Neuron (in vitro differentiated cells): ENCODE measurements around the gene SLC16A3.

ENCODE experiments used
- H2AFZ ChIP-seq: one replicate; pipeline ENCODE4 v1.6.1; 2013; ENCODE audit warnings: low read depth, mild to moderate bottlenecking, inconsistent platforms, low read length, moderate library complexity
- H3K27me3 ChIP-seq: one replicate; pipeline ENCODE4 v1.6.1; 2013; ENCODE audit warnings: low read length; ENCODE audit not compliant: insufficient read depth
- H3K36me3 ChIP-seq: one replicate; pipeline ENCODE4 v1.6.1; 2013; ENCODE audit warnings: low read length; ENCODE audit not compliant: insufficient read depth
- H3K4me1 ChIP-seq: one replicate; pipeline ENCODE4 v1.6.1; 2013; ENCODE audit warnings: low read length; ENCODE audit not compliant: insufficient read depth
- H3K4me3 ChIP-seq: 2 replicates; pipeline ENCODE4 v1.5.1; 2013; ENCODE audit warnings: mild to moderate bottlenecking, low read length, moderate library complexity
- H3K9me3 ChIP-seq: one replicate; pipeline ENCODE4 v1.6.1; 2013; ENCODE audit warnings: low read length

SLC16A3 gene

DNA sequence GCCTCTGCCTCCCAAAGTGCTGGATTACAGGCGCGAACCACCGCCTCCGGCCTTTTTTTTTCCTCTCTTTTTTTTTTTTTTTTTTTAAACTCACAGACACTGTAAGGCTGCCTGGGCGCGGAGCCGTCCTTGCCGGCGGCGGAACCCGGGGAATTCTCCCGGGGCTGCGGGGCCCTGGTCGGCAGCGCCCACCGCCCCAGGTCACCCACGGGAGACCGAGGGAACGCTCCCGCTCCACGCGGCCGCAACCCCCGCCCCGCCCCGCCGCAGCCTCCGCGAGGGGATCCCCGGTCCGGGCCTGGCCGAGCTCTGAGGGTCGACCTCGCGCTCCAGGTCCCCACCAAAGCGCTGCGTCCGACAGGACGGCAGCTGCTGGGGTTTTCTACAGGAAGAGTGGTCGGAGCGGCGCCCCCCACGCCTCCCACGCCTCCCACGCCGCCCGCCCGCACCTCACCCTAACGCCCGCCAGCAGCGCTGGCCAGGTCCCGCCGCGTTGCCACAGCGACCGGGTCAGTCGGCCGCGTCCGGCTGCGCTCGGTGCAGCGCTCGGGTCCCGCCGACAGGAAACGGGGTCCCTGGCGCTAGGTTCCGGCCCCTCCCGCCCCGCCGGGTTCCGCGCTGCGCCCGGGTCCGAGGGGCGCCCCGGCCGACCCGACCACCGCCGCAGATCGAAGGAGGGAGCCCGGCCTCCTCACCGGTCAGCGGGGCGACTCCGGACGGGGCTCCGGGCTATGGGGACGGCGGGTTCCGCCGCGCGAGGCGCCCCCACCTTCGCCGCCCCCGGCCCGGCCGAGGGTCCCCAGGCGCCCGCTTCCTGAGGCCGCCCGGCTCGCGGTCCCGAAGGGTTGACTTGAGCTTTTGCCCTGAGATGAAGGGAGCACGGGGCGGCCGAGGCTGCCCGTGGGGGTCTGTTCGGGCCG lies 16.3 kb upstream of the SLC16A3 start, which contains the start of gene CCDC57:
TSS of gene CCDC57 (minus strand) at position 512 of the 920 bp plus-strand sequence. CDS start 10,898 bp downstream, outside the sequence.
- Histone ChIP-seq H3K4me1 (peaks cover 12% of the 10 kb centered on the region), H2AFZ (peak within 1 kb of the TSS; percentile 98), H3K4me3 (peak within 1 kb of the TSS; percentile 67), H3K36me3 (no peaks in the 10 kb centered on the region), H3K9me3 (no peaks in the 10 kb centered on the region), H3K27me3 (no peaks in the 10 kb centered on the region)

DNA sequence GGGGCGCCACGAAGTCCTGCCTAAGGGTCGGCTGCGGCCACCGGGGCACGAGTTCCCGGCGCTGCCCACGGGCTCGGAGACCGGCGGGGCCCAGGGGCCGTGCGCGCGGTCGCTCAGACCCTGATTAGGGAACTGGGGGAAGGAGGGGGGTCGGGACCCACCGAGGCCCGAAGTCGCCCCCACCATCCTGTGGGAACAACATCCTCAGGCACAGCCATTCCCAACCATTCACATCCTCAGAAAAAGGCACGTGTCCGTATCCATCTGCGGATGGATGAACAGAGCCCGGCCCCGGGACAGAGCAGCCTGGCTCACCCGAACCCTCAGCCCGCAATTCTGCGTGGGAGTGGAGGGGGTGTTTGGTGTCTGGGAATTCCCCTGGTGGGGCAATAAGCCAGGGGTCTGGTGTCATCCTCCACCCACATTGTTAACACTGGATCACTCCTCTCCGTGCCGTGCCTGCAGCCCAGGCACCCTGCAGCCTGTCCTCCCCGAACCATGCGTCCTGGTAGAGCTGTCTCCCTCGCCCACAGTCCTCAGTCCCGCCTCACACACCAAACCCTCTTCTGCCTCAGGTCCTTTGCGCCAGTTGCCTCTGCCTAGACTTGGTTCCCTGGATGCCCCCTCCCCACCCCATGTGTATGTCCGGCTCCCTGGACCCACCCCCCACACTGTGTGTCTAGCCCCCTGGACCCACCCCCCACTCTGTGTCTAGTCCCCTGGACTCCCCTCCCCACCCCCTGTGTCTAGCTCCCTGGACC lies 15.4 kb upstream of the SLC16A3 start:
- Histone ChIP-seq H2AFZ (peak overlapping the region; percentile 98), H3K27me3 (no peaks in the 10 kb centered on the region), H3K9me3 (no peaks in the 10 kb centered on the region), H3K4me1 (peaks cover 12% of the 10 kb centered on the region), H3K4me3 (peak overlapping the region; percentile 67), H3K36me3 (no peaks in the 10 kb centered on the region)

DNA sequence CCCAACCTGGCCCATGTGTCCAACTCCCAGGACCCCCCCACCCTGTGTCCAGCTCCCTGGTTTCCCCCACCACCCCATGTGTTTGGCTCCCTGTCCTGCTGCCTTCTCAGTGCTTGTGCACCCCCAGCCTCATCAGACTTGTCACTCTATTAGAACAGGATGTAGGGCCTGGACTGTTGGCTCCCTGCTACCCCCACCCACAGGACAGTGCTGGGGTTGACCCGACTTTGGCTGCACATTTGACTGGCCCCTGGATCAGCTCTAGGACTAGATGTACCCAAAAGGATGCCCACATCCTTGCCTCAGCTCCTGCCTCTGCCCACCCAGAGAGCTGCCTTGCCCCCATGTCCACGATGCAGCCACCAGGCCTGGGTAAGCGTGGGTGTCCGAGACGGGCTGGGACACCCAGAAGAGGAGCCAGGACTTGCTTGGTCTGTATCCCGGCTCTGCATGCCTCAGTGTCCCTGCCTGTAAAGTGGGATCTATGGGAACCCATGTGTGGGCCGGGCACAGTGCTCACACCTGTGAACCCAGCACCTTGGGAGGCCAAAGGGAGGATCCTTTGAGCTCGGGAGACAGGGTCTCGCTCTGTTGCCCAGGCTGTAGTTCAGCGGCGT lies 14.7 kb upstream of the SLC16A3 start:
- H3K4me1 ChIP-seq = peaks cover 12% of the 10 kb centered on the region
- H3K4me3 ChIP-seq = no peak overlapping the region
- H3K36me3 ChIP-seq = no peaks in the 10 kb centered on the region
- H3K9me3 ChIP-seq = no peaks in the 10 kb centered on the region
- H2AFZ ChIP-seq = no peak overlapping the region
- no peaks in the 10 kb centered on the region for H3K27me3 ChIP-seq

DNA sequence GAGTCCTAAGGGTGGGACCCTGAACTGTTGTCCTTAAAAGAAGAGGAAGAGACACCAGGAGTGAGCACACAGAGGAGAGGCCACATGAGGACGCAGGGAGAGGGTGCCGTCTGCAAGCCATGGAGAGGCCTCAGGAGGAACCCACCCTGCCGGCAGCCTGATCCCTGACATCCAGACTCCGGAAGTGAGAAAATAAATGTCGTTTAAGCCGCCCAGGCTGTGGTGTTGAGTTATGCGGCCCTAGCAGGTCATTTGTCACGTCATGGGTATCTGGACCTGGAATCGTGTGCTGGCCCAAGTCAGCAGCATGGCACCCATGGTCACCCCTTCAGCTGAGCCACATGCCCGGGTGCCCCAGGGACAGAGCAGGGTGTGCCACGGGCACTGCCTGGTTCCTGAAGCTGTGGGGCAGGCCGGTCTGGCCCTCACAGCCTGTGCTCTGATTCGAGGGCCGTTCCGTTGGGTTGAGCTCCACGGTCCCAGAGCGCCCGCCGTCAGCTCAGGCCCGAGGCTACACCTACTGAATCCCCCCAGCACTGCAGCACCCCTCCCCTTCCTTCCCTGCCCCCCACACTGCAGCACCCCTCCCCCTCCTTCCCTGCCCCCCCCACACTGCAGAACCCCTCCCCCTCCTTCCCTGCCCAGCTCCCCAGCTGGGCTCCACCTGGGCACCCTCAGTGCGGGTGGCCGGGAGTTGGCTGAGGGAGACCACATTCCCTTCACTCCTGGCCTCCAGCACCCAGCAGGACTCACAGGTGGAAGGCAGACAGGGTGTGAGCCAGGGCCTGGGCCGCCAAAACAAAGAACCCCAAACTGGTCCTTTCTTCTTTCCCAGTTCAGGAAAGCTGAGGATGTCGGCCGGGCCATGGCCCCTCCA lies 13.5 kb upstream of the SLC16A3 start:
- Histone ChIP-seq H2AFZ (no peak overlapping the region), H3K27me3 (no peaks in the 10 kb centered on the region), H3K9me3 (no peaks in the 10 kb centered on the region), H3K4me1 (peaks cover 12% of the 10 kb centered on the region), H3K4me3 (no peak overlapping the region), H3K36me3 (no peaks in the 10 kb centered on the region)

DNA sequence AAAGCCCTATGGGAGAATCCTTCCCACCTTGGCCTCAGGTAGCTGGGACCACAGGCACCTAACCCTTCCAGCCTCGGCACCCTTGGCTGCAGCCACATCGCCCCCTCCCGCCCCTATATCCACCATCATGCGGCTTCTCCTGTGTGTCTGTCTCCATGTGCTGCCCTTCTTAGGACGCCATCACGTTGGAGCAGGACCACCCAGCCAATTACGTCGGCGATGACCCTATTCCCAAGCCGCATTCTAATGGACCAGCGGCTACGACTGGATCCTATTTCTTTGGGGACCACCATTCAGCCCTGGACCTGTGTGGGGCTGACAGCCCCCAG lies 12.9 kb upstream of the SLC16A3 start:
- Histone ChIP-seq H3K9me3 (no peaks in the 10 kb centered on the region), H3K4me3 (no peak overlapping the region), H3K4me1 (peaks cover 12% of the 10 kb centered on the region), H3K27me3 (no peaks in the 10 kb centered on the region), H2AFZ (no peak overlapping the region), H3K36me3 (no peaks in the 10 kb centered on the region)

DNA sequence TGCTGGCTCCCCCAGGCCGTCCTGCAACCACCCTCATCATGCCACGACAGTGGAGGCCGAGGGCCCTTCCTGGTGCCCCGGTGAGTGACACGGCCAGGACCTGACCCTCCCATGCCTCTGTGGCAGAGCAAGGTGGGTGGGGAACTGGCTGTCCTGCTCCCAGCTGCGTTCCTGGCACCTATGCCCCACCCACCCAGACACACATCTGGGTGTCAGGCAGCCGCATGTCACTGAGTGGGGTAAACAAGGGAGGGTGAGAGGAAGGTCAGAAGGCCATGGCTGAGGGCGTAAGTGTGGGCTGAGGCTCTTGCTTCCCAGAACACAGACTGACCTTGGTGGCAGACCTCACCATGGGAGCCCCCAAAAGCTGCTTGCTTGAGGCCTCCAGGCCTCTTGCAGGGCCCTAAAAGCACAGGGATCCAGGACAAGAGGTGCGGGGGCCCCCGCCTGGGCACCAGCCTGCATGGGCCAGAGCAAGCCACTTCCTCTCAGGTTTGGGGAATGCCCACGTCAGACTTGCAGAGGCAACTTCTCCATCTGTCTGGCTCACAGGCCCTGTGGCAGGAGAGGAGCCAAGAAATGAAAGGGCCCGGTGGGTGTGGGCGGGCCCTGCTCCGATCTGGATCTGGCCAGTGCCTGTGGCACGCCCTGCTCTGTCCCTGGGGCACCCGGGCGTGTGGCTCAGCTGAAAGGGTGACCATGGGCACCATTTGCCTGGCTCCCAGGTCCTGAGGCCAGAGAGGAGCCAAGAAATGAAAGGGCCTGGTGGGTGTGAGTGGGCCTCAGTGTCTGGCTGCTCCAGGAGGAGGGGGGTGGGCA lies 12.3 kb upstream of the SLC16A3 start:
- Histone ChIP-seq H3K9me3 (no peaks in the 10 kb centered on the region), H3K36me3 (no peaks in the 10 kb centered on the region), H3K4me1 (peaks cover 9% of the 10 kb centered on the region), H2AFZ (no peak overlapping the region), H3K27me3 (no peaks in the 10 kb centered on the region), H3K4me3 (no peak overlapping the region)

DNA sequence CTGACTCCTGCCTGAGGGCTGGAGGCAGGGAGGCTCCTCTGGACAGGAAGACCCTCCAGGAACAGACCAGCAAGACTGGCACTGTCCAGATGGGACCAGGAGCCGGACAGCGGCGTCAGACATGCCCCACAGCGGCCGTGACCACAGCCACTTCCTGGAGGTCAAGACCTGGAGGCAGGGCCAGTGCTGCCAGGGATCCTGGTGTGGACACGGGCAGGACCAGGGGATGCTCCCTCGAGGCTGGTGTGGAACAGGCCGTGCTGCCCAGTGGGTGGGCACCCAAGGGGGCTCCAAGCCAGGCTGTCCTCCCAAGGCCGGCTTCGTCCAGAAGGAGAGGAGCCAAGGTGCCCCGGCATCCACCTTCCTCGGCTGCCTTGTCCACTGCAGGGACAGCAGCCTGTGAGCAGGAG lies 11.7 kb upstream of the SLC16A3 start:
- no peaks in the 10 kb centered on the region for H3K27me3 ChIP-seq
- H3K4me3 ChIP-seq = no peak overlapping the region
- no peak overlapping the region for H2AFZ ChIP-seq
- peaks cover 4% of the 10 kb centered on the region for H3K4me1 ChIP-seq
- no peaks in the 10 kb centered on the region for H3K9me3 ChIP-seq
- H3K36me3 ChIP-seq = no peaks in the 10 kb centered on the region

DNA sequence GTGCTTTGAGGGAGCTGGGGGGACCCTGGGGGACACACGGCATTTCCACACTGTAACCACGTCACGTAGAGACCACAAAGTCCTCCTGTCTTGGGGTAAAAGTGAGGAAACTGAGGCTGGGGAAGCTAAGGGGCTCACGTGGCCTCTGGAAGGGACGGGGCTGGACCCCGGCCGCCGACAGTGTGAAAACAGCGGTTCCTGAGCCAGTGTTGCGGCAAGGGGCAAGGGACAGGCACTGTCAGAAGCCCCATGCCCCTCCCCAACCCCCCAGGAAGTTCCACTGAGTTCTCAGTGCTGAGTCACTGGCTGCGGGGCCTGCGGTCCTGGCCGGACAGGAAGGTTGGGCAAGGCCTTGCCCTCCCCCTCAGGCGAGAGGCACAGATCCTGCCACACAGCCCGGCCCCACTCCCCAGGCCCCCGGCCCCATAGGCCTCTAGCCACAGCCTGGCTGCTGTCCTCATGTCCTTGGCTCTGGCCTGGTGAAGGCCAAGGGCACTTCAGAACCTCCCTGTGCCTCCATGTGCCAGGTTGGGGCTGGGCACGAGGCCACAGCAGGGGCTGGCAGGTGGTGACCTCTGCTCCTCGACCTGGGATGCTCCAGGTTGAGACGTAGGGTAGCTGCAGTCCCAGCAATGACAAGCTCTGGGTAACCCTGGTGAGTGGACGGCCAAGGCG lies 11.2 kb upstream of the SLC16A3 start:
- H3K4me3 ChIP-seq = no peak overlapping the region
- H2AFZ ChIP-seq = no peak overlapping the region
- H3K4me1 ChIP-seq = peaks cover 4% of the 10 kb centered on the region
- no peaks in the 10 kb centered on the region for H3K9me3 ChIP-seq
- no peaks in the 10 kb centered on the region for H3K27me3 ChIP-seq
- no peaks in the 10 kb centered on the region for H3K36me3 ChIP-seq

DNA sequence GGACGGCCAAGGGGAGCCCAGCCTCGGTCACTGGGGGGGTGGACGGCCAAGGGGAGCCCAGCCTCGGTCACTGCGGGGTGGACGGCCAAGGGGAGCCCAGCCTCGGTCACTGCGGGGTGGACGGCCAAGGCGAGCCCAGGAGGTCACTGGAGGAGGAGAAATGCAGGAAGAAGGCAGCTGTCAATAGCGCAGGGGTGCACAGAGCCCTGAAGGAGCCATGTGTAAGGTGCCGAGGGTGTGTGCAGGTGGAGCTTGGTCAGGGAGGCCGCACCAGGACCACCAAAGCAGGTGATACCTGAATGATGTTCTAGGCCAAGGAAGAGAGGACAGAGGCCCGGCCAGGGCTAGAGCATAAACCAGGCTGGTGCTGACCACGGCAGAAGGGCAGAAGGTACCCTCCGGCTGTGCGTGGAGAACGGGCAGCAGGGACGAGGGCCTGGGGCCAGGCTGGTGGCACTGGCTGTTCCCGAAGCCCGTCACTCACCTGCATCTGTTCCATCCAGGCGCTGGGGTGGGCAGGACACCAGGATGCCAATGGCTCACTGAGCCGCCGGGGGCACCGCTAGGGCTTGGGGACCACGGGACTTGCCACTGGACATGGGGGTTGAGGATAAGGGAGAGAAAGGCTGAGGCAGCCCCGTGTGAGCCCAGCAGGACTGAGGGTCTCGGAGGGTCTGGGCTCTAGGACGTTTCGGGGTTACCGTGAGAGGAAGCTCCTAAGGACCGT lies 10.3 kb upstream of the SLC16A3 start:
- H2AFZ ChIP-seq = no peak overlapping the region
- no peaks in the 10 kb centered on the region for H3K9me3 ChIP-seq
- H3K4me3 ChIP-seq = no peak overlapping the region
- no peaks in the 10 kb centered on the region for H3K36me3 ChIP-seq
- no peaks in the 10 kb centered on the region for H3K27me3 ChIP-seq
- H3K4me1 ChIP-seq = peaks cover 2% of the 10 kb centered on the region

DNA sequence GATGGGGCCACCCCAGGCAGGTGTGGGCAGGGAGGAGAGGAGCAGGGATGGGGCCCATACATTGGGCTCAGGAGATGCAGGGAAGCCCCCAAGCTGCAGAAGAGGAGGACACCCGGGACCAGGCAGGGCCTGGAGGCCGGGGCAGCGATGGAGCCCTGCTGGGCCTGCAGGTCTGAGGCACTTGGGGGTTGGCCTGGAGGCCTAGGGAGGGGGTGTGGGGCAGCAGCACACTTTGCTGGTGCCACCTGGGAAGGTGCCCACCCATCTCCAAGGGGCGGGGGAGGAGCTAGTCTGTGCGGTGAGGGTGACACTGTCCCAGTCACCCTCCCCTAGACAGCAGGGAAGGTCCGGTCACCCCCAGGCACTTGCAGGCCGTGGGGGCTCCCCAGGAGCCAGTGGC lies 9.8 kb upstream of the SLC16A3 start:
- Histone ChIP-seq H3K9me3 (no peaks in the 10 kb centered on the region), H3K36me3 (no peaks in the 10 kb centered on the region), H3K27me3 (no peaks in the 10 kb centered on the region), H2AFZ (no peak overlapping the region), H3K4me1 (no peaks in the 10 kb centered on the region), H3K4me3 (no peak overlapping the region)
